Panc1 (cell line): ENCODE results near the gene STAC.

Experiments
- CTCF ChIP-seq: fragments of 450-650 bp; IDR thresholded peaks from 2 replicates; pipeline ENCODE4 v1.5.1; 2017; ENCODE audit warnings: mild to moderate bottlenecking
- POLR2AphosphoS5 ChIP-seq: IDR thresholded peaks from 2 replicates; pipeline ENCODE4 v1.6.1; 2012; ENCODE audit warnings: mild to moderate bottlenecking, low read depth, low read length, moderate library complexity
- TF ChIP-seq, protein P1 (sequence below), 2 experiments: IDR thresholded peaks; 2 replicates each; pipeline ENCODE4 v1.6.1; 2011 to 2012; ENCODE audit warnings: low read depth in 2 of 2, control low read depth in 1 of 2, low read length in 1 of 2, mild to moderate bottlenecking in 1 of 2, moderate library complexity in 1 of 2; ENCODE audit not compliant: insufficient read depth in 1 of 2

GRCh38 chr3:36494461-36495109, 114.3 kb downstream of the STAC start:
- TF ChIP-seq POLR2AphosphoS5: no peak
- TF ChIP-seq CTCF: no peak
- TF ChIP-seq, protein P1, sequence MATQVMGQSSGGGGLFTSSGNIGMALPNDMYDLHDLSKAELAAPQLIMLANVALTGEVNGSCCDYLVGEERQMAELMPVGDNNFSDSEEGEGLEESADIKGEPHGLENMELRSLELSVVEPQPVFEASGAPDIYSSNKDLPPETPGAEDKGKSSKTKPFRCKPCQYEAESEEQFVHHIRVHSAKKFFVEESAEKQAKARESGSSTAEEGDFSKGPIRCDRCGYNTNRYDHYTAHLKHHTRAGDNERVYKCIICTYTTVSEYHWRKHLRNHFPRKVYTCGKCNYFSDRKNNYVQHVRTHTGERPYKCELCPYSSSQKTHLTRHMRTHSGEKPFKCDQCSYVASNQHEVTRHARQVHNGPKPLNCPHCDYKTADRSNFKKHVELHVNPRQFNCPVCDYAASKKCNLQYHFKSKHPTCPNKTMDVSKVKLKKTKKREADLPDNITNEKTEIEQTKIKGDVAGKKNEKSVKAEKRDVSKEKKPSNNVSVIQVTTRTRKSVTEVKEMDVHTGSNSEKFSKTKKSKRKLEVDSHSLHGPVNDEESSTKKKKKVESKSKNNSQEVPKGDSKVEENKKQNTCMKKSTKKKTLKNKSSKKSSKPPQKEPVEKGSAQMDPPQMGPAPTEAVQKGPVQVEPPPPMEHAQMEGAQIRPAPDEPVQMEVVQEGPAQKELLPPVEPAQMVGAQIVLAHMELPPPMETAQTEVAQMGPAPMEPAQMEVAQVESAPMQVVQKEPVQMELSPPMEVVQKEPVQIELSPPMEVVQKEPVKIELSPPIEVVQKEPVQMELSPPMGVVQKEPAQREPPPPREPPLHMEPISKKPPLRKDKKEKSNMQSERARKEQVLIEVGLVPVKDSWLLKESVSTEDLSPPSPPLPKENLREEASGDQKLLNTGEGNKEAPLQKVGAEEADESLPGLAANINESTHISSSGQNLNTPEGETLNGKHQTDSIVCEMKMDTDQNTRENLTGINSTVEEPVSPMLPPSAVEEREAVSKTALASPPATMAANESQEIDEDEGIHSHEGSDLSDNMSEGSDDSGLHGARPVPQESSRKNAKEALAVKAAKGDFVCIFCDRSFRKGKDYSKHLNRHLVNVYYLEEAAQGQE (IDR thresholded peaks at IDR 0.05; ENCODE audit: insufficient read depth in 1 of 2, low read depth in 2 of 2, low read length in 1 of 2): no peak
